Smooth muscle cell (in vitro differentiated cells): ENCODE data around the gene AFF2. TPM values are rescaled to one million over a fixed set of nuclear protein-coding genes. Genes with fewer than 3 reads are reported as not detected.

Experiments
- DNase-seq: peaks from one replicate; lab custom pipeline; 2025; ENCODE audit not compliant: unreplicated experiment; lab: John Stamatoyannopoulos, UW
- H2AFZ ChIP-seq: fragments of 200-600 bp; sonication (generic); 2 replicates; pipeline ENCODE4 v1.6.0; 2016; ENCODE audit warnings: antibody characterized with exemption, low read depth, mild to moderate bottlenecking
- H3F3A ChIP-seq: fragments of 200-600 bp; sonication (generic); 2 replicates; pipeline ENCODE4 v1.6.0; 2017; ENCODE audit warnings: antibody characterized with exemption, low read depth
- H3K27ac ChIP-seq: fragments of 200-600 bp; sonication (generic); 2 replicates; pipeline ENCODE4 v1.5.1; 2016; ENCODE audit warnings: low read depth, mild to moderate bottlenecking
- H3K27me3 ChIP-seq: fragments of 200-600 bp; sonication (generic); 2 replicates; pipeline ENCODE4 v1.6.1; 2016; ENCODE audit warnings: low read depth, mild to moderate bottlenecking
- H3K36me3 ChIP-seq: fragments of 200-600 bp; sonication (generic); 2 replicates; pipeline ENCODE4 v1.5.1; 2016; ENCODE audit warnings: low read depth
- H3K4me1 ChIP-seq: fragments of 200-600 bp; sonication (generic); 2 replicates; pipeline ENCODE4 v1.5.1; 2016; ENCODE audit warnings: low read depth
- H3K4me2 ChIP-seq: fragments of 200-600 bp; sonication (generic); 2 replicates; pipeline ENCODE4 v1.6.0; 2016; ENCODE audit warnings: mild to moderate bottlenecking
- H3K4me3 ChIP-seq: fragments of 200-600 bp; sonication (generic); 2 replicates; pipeline ENCODE4 v1.5.1; 2016; ENCODE audit warnings: mild to moderate bottlenecking
- H3K79me2 ChIP-seq: fragments of 200-600 bp; sonication (generic); 2 replicates; pipeline ENCODE4 v1.6.0; 2016; ENCODE audit warnings: low read depth, mild to moderate bottlenecking
- H3K9ac ChIP-seq: fragments of 200-600 bp; sonication (generic); 2 replicates; pipeline ENCODE4 v1.6.0; 2016; ENCODE audit warnings: low read depth
- H3K9me3 ChIP-seq: fragments of 200-600 bp; sonication (generic); replicated peaks from 2 replicates; pipeline ENCODE4 v1.5.1; 2016; ENCODE audit warnings: low read depth
- H4K20me1 ChIP-seq: fragments of 200-600 bp; sonication (generic); 2 replicates; pipeline ENCODE4 v1.6.0; 2016; ENCODE audit warnings: low read depth
- CTCF ChIP-seq: fragments of 200-600 bp; sonication (generic); IDR thresholded peaks from 2 replicates; pipeline ENCODE4 v1.5.1; 2017; ENCODE audit warnings: borderline replicate concordance, mild to moderate bottlenecking, antibody characterized with exemption; ENCODE audit not compliant: insufficient read depth, poor library complexity, severe bottlenecking
- WGBS: methylation state at CpG from one replicate; pipeline ENCODE4 v1.1.7; 2016; ENCODE audit warnings: low lambda C conversion rate; 5-methylcytosine and 5-hydroxymethylcytosine counted together
- polyA plus RNA-seq: library from polyadenylated mRNA; unstranded; fragments of >200 nt; fragmentation: Nextera tagmentation; extraction: Ambion mirVana; gene quantifications from 2 replicates; pipeline ENCODE4 v1.2.1, GENCODE V29; 2016
- total RNA-seq: library from RNA; depleted of rRNA; stranded (reverse); fragments of >200 nt; gene quantifications from 2 replicates; pipeline ENCODE4 v1.2.3, GENCODE V29; 2014

Gene AFF2
- total and polyA plus RNA-seq, 2 experiments from 2014 or later = 0.57 to 3.6 TPM

GRCh38 chrX:148691456-148691855 is 191.0 kb downstream of the AFF2 start:
- no peak for DNase-seq
- H3K27me3 ChIP-seq = no peaks in the 10 kb centered on the region

GRCh38 chrX:148695255-148695654 is 194.8 kb downstream of the AFF2 start:
- Histone ChIP-seq H3K79me2 (no peaks in the 10 kb centered on the region), H3F3A (no peaks in the 10 kb centered on the region), H2AFZ (no peak overlapping the region), H3K27ac (no peak overlapping the region), H3K9ac (no peak overlapping the region), H3K4me3 (no peak overlapping the region), H3K4me2 (no peak overlapping the region), H3K9me3 (no peaks in the 10 kb centered on the region), H3K27me3 (no peaks in the 10 kb centered on the region), H3K36me3 (no peaks in the 10 kb centered on the region), H3K4me1 (no peaks in the 10 kb centered on the region), H4K20me1 (no peaks in the 10 kb centered on the region)
- no peak for TF ChIP-seq CTCF
- WGBS = 75% methylated on average over 3 of the region's 3 CpGs
- no peak for DNase-seq

More at GRCh38 chrX:148691456-148691855, 191.0 kb downstream of the AFF2 start:
- no peak overlapping the region for H3K4me3 ChIP-seq
- H3F3A ChIP-seq = no peaks in the 10 kb centered on the region
- no peaks in the 10 kb centered on the region for H3K79me2 ChIP-seq
- no peaks in the 10 kb centered on the region for H3K36me3 ChIP-seq
- no peaks in the 10 kb centered on the region for H4K20me1 ChIP-seq
- H3K27ac ChIP-seq = no peak overlapping the region
- H3K4me2 ChIP-seq = no peak overlapping the region
- no peaks in the 10 kb centered on the region for H3K9me3 ChIP-seq
- H3K4me1 ChIP-seq = no peaks in the 10 kb centered on the region
- no peak for TF ChIP-seq CTCF
- no peak overlapping the region for H2AFZ ChIP-seq
- no peak overlapping the region for H3K9ac ChIP-seq
- 61% methylated on average over 2 of the region's 2 CpGs for WGBS

GRCh38 chrX:148698221-148698620 is 197.8 kb downstream of the AFF2 start:
- Histone ChIP-seq H3K36me3 (no peaks in the 10 kb centered on the region), H4K20me1 (no peaks in the 10 kb centered on the region), H3K27ac (no peak overlapping the region), H2AFZ (no peak overlapping the region), H3K4me3 (no peak overlapping the region), H3K79me2 (no peaks in the 10 kb centered on the region), H3K9me3 (no peaks in the 10 kb centered on the region), H3K4me2 (no peak overlapping the region), H3K9ac (no peak overlapping the region), H3F3A (no peaks in the 10 kb centered on the region), H3K27me3 (no peaks in the 10 kb centered on the region), H3K4me1 (no peaks in the 10 kb centered on the region)
- WGBS = 88% methylated on average over 3 of the region's 3 CpGs
- no peak for TF ChIP-seq CTCF
- no peak for DNase-seq

DNA sequence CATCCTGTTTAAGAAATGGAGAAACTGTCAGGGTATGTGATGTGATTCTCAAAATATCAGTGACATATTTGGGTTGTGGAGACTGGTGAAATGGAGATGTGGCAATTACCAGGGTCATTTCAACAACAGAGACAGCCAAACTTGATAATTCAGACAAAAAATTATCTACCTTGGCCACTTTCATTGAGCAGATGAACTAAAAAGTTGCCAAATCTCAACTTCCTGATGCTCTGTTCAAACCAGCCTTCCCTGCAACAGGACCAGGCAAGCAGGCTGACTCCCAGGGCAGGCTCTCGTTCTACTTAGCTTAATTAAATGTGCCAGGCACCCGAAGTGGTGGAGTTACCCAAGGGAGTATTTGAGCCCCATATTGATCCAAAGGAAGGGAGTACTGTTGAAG is 199.6 kb downstream of the AFF2 start:
- no peak overlapping the region for H3K4me2 ChIP-seq
- H4K20me1 ChIP-seq = no peaks in the 10 kb centered on the region
- no peaks in the 10 kb centered on the region for H3F3A ChIP-seq
- TF ChIP-seq CTCF = no peak
- H3K9me3 ChIP-seq = no peaks in the 10 kb centered on the region
- no peaks in the 10 kb centered on the region for H3K27me3 ChIP-seq
- no peak overlapping the region for H2AFZ ChIP-seq
- no peak overlapping the region for H3K27ac ChIP-seq
- H3K9ac ChIP-seq = no peak overlapping the region
- WGBS = 54% methylated on average over 2 of the region's 2 CpGs
- no peaks in the 10 kb centered on the region for H3K36me3 ChIP-seq
- no peaks in the 10 kb centered on the region for H3K4me1 ChIP-seq
- H3K4me3 ChIP-seq = no peak overlapping the region
- no peaks in the 10 kb centered on the region for H3K79me2 ChIP-seq
- no peak for DNase-seq
